Loucy (cell line): ENCODE data around the gene SLX9.
"Not testable (repeated sequence)": the region's sequence is repeated elsewhere in the genome, so short reads cannot be mapped to it uniquely, and the experiment has no call there.

ENCODE experiments used
- H2AFZ ChIP-seq: fragments of 200-600 bp; sonication (generic); 2 replicates; pipeline ENCODE4 v1.6.0; 2016; ENCODE audit warnings: antibody characterized with exemption, mild to moderate bottlenecking, low read length, moderate library complexity
- H3F3A ChIP-seq: fragments of 200-600 bp; 2 replicates; pipeline ENCODE4 v1.6.0; 2016; ENCODE audit warnings: antibody characterized with exemption, low read depth, mild to moderate bottlenecking
- H3K27me3 ChIP-seq: fragments of 200-600 bp; sonication (generic); 2 replicates; pipeline ENCODE4 v1.6.1; 2014; ENCODE audit warnings: low read length, mild to moderate bottlenecking; ENCODE audit not compliant: insufficient read depth, poor library complexity, severe bottlenecking
- H3K36me3 ChIP-seq: fragments of 200-600 bp; sonication (generic); 2 replicates; pipeline ENCODE4 v1.6.1; 2016; ENCODE audit warnings: low read length; ENCODE audit not compliant: insufficient read depth
- H3K4me1 ChIP-seq: fragments of 200-600 bp; sonication (generic); 2 replicates; pipeline ENCODE4 v1.5.1; 2014; ENCODE audit warnings: low read length, mild to moderate bottlenecking; ENCODE audit not compliant: insufficient read depth, poor library complexity, severe bottlenecking
- H3K4me2 ChIP-seq: fragments of 200-600 bp; sonication (generic); 2 replicates; pipeline ENCODE4 v1.6.0; 2014; ENCODE audit warnings: antibody characterized with exemption, low read length, low read depth, mild to moderate bottlenecking; ENCODE audit not compliant: poor library complexity, severe bottlenecking
- H3K4me3 ChIP-seq: fragments of 200-600 bp; sonication (generic); 2 replicates; pipeline ENCODE4 v1.5.1; 2014; ENCODE audit warnings: low read length, mild to moderate bottlenecking, mixed read lengths; ENCODE audit not compliant: poor library complexity, severe bottlenecking
- H3K79me2 ChIP-seq: fragments of 200-600 bp; sonication (generic); 2 replicates; pipeline ENCODE4 v1.6.1; 2014; ENCODE audit warnings: low read length; ENCODE audit not compliant: insufficient read depth
- H3K9ac ChIP-seq: fragments of 200-600 bp; sonication (generic); 2 replicates; pipeline ENCODE4 v1.6.0; 2014; ENCODE audit warnings: mild to moderate bottlenecking, low read depth, low read length, moderate library complexity; ENCODE audit not compliant: poor library complexity, severe bottlenecking
- H3K9me2 ChIP-seq: fragments of 200-600 bp; sonication (generic); replicated peaks from 2 replicates; pipeline ENCODE4 v1.6.1; 2016; ENCODE audit warnings: low read depth, low read length, mixed read lengths
- H3K9me3 ChIP-seq: fragments of 200-600 bp; sonication (generic); 2 replicates; pipeline ENCODE4 v1.6.1; 2014; ENCODE audit warnings: mild to moderate bottlenecking, antibody characterized with exemption, low read length, low read depth; ENCODE audit not compliant: insufficient read depth
- H4K20me1 ChIP-seq: fragments of 200-600 bp; sonication (generic); 2 replicates; pipeline ENCODE4 v1.6.0; 2014; ENCODE audit warnings: antibody characterized with exemption, low read length, mild to moderate bottlenecking; ENCODE audit not compliant: insufficient read depth, poor library complexity, severe bottlenecking
- EZH2phosphoT487 ChIP-seq: fragments of 200-600 bp; IDR thresholded peaks from 2 replicates; pipeline ENCODE4 v1.6.1; 2018; ENCODE audit warnings: antibody characterized with exemption, mild to moderate bottlenecking, moderate library complexity, borderline replicate concordance
- TF ChIP-seq, protein P1 (sequence below): fragments of 200-600 bp; sonication (generic); conservative IDR thresholded peaks from 2 replicates; pipeline ENCODE4 v1.5.1; 2014; ENCODE audit warnings: mild to moderate bottlenecking, antibody characterized with exemption, low read length

SLX9 gene

DNA sequence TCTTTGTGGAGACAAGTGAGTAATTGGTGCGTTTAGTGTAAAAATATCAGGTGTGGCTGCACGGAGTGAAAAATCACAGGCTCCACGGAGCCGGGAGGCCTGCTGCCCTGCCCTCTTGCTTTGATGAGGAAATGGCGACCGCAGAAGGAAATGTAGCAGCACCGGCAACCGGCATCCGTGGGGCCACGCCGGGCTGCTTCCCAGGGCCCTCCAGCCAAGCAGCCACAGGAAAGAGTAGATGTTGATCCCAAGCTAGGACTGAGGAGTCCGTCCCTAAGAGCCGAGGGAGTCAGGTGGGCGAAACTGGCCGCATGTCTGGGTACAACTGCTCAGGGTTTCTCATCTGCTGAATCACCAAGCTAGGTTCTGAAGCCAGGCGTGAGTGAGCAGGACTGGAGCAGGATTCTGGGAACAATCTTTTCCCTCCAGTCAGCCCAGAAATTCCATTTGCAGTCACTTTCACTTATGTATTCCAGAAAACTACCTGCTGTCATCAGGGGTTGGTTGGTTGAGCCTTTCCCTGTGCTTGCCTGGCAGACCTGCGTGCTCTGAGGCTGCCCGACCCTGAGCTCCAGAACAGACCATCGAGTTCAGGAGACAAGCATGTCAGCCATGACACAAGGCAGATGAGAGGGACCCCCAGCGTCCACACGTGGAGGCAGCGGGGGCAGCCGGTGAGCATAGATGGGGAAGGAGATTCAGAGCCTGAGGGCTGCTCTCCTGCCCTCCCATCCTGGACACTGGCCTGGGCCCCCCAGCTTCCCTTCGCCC lies 13.3 kb upstream of the SLX9 start:
- Histone ChIP-seq H3K27me3 (no peaks in the 10 kb centered on the region), H3F3A (peaks cover 24% of the 10 kb centered on the region), H3K9me3 (no peaks in the 10 kb centered on the region), H3K4me2 (peak overlapping the region; percentile 95), H2AFZ (peak overlapping the region; percentile 15; the same call in 1 of the 2 replicates), H3K4me3 (peak overlapping the region; percentile 72), H4K20me1 (no peaks in the 10 kb centered on the region), H3K4me1 (peaks cover 66% of the 10 kb centered on the region), H3K79me2 (peaks cover 8% of the 10 kb centered on the region; the same call in 1 of the 2 replicates), H3K9me2 (no peaks in the 10 kb centered on the region), H3K9ac (peak overlapping the region; percentile 86), H3K36me3 (no peaks in the 10 kb centered on the region)
- TF ChIP-seq EZH2phosphoT487 = no peak
- TF ChIP-seq, protein P1, sequence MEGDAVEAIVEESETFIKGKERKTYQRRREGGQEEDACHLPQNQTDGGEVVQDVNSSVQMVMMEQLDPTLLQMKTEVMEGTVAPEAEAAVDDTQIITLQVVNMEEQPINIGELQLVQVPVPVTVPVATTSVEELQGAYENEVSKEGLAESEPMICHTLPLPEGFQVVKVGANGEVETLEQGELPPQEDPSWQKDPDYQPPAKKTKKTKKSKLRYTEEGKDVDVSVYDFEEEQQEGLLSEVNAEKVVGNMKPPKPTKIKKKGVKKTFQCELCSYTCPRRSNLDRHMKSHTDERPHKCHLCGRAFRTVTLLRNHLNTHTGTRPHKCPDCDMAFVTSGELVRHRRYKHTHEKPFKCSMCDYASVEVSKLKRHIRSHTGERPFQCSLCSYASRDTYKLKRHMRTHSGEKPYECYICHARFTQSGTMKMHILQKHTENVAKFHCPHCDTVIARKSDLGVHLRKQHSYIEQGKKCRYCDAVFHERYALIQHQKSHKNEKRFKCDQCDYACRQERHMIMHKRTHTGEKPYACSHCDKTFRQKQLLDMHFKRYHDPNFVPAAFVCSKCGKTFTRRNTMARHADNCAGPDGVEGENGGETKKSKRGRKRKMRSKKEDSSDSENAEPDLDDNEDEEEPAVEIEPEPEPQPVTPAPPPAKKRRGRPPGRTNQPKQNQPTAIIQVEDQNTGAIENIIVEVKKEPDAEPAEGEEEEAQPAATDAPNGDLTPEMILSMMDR = no peak

DNA sequence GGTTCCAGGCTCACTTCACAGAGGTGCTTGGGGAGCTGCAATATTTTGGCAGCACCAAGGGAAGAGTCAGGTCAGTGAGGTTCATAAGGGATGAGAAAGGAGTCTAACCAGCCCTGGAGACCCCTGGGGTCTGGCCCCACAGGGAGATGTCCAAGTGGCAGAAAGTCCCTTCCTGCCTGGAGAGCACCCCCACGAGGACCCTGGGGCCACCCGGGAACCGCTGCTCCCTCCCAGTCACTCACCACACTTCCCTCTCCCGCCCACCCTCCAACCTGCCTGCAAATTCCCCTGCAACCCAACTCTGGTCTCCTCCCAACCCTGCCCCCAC lies 12.6 kb upstream of the SLX9 start:
- TF ChIP-seq EZH2phosphoT487 = no peak
- Histone ChIP-seq H3K4me3 (peak overlapping the region; percentile 72), H2AFZ (no peak overlapping the region; the same call in 1 of the 2 replicates), H3F3A (peaks cover 24% of the 10 kb centered on the region), H3K36me3 (no peaks in the 10 kb centered on the region), H3K27me3 (no peaks in the 10 kb centered on the region), H3K79me2 (peaks cover 8% of the 10 kb centered on the region; the same call in 1 of the 2 replicates), H3K4me2 (peak overlapping the region; percentile 95), H3K4me1 (peaks cover 73% of the 10 kb centered on the region), H3K9me2 (no peaks in the 10 kb centered on the region), H3K9ac (peak overlapping the region; percentile 86), H4K20me1 (no peaks in the 10 kb centered on the region), H3K9me3 (no peaks in the 10 kb centered on the region)

DNA sequence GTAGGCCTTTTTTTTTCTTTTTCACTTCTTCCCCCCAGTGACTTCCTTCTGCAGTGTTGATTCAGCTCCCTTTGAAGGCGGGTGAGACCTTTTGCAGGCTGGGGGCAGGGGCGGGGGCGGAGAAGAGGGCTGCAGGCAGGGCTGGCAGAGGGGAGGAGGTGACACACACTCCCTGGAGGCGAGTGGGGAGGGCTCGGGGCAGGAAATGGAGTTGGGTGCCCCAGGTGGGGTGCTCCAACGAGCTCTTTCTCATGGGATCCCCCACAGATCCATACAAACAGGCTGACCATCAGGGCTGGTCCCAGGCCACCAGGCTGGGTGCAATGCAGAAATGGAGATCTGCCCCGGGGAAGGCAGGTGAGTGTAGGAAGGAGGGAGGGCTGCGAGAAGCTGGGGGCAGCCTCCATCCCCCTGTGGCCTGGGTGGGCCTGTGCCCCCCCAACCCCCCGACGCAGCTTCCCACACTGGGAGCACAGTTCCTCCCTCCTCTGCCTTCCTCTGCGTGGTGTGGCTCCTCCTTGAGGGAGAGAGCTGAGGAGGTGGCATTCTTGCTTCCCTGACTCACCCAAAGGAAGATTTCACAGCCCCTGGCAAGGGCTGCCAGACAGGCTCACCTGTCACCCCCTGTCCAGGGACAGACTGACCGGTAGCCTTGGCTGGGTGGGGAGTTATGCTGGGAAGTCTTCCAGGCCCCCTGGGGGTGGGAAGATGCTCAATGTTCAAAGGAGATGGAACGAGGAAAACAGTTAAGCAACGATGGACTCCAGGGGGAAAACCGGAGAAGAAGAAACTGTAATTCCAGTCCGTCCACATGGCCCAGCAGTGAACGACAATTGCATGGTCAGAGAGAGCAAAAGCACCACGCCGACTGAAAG lies 12.0 kb upstream of the SLX9 start:
- peaks cover 8% of the 10 kb centered on the region; the same call in 1 of the 2 replicates for H3K79me2 ChIP-seq
- peaks cover 20% of the 10 kb centered on the region for H3F3A ChIP-seq
- no peaks in the 10 kb centered on the region for H3K27me3 ChIP-seq
- no peaks in the 10 kb centered on the region for H3K9me3 ChIP-seq
- H3K4me2 ChIP-seq = peak overlapping the region; percentile 95
- H3K4me1 ChIP-seq = peaks cover 75% of the 10 kb centered on the region
- TF ChIP-seq, protein P1 = no peak
- TF ChIP-seq EZH2phosphoT487 = no peak
- H3K9me2 ChIP-seq = no peaks in the 10 kb centered on the region
- H3K4me3 ChIP-seq = peak overlapping the region; percentile 72
- H2AFZ ChIP-seq = 0 out of 2 replicates have a peak overlapping the region, but pooled peaks have one; percentile 12
- H3K9ac ChIP-seq = peak overlapping the region; percentile 86
- H4K20me1 ChIP-seq = no peaks in the 10 kb centered on the region
- H3K36me3 ChIP-seq = no peaks in the 10 kb centered on the region

DNA sequence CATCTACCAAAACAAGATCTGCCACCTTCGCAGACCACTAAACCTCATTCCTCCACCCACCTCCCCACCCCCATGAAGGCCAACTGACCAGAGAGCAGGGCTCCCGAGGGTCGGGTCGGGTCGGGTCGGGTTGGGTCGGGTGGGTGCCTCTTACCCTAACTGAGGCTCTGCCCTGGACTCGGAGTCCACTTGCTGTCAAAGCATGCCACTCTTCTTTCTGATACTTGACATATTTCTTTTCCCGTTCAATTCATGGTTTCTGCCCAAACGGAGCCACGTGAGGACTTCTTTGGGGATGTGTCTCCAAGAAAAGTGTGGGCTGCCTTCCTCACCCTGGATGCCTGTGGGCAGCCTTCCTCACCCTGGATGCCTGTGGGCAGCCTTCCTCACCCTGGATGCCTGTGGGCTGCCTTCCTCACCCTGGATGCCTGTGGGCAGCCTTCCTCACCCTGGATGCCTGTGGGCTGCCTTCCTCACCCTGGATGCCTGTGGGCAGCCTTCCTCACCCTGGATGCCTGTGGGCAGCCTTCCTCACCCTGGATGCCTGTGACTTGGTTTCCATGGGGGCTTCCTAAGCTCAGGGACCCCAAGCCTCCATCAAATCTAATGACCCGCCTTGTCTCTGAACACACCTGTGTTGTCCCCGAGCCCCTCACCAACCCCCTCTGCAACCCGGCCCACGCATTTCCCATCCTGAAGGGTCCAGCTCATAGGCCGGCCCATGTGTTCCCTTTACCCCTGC lies 11.2 kb upstream of the SLX9 start:
- not testable (repeated sequence) for H3K79me2 ChIP-seq, H4K20me1 ChIP-seq, H3K9me3 ChIP-seq, H3K36me3 ChIP-seq, H3K27me3 ChIP-seq, H3K9me2 ChIP-seq, H2AFZ ChIP-seq
- Histone ChIP-seq H3K4me2 (peak overlapping the region; percentile 95), H3K4me3 (peak overlapping the region; percentile 72), H3K4me1 (peaks cover 75% of the 10 kb centered on the region), H3F3A (peaks cover 17% of the 10 kb centered on the region), H3K9ac (peak overlapping the region; percentile 86)
